CD4-positive, alpha-beta T cell treated with Interleukin-12 subunit alpha and Interleukin-12 subunit beta, for 1 hour (primary cell): ENCODE data around the gene CD5L.

Experiments
- DNase-seq: peaks from one replicate; pipeline ENCODE4 v3.0.0-alpha.2; 2020

Gene CD5L

GRCh38 chr1:157806431-157807149, 35.0 kb downstream of the CD5L start:
- no peak for DNase-seq

GRCh38 chr1:157803851-157804250, 37.8 kb downstream of the CD5L start:
- no peak for DNase-seq

GRCh38 chr1:157799996-157800395, 41.6 kb downstream of the CD5L start:
- DNase-seq: no peak

GRCh38 chr1:157798211-157798610, 43.4 kb downstream of the CD5L start:
- no peak for DNase-seq

- no peak for DNase-seq
Observed at GRCh38 chr1:157785248-157785647, 56.4 kb downstream of the CD5L start.

- DNase-seq: no peak
Observed at GRCh38 chr1:157784801-157785200, 56.8 kb downstream of the CD5L start.

GRCh38 chr1:157782931-157783330, 58.7 kb downstream of the CD5L start:
- no peak for DNase-seq

GRCh38 chr1:157781048-157781447, 60.6 kb downstream of the CD5L start:
- DNase-seq: no peak
